Sigmoid colon (tissue), 7 donors: ENCODE results near the gene TSPO2. TPM values are rescaled to one million over a fixed set of nuclear protein-coding genes. Genes with fewer than 3 reads are reported as not detected.

Experiments
- DNase-seq: peaks from one replicate; pipeline ENCODE4 v3.0.0-alpha.2; 2019
- H3K27ac ChIP-seq, 4 donors: fragments of 200-600 bp; sonication (generic); one replicate each; pipeline ENCODE4 v1.5.1; 2016 to 2019; ENCODE audit warnings: mild to moderate bottlenecking in 1 of 4
- H3K27me3 ChIP-seq, 3 donors: fragments of 200-600 bp; sonication (generic); one replicate each; pipeline ENCODE4 v1.5.1; 2019; ENCODE audit warnings: mild to moderate bottlenecking in 1 of 3
- H3K36me3 ChIP-seq, 4 donors: fragments of 200-600 bp; sonication (generic); one replicate each; pipeline ENCODE4 v1.5.1; 2016 to 2019
- H3K4me1 ChIP-seq, 4 donors: fragments of 200-600 bp; sonication (generic); one replicate each; pipeline ENCODE4 v1.5.1; 2017 to 2019
- H3K4me3 ChIP-seq, 4 donors: fragments of 200-600 bp; sonication (generic); one replicate each; pipeline ENCODE4 v1.5.1; 2017 to 2019; ENCODE audit warnings: mild to moderate bottlenecking in 2 of 4, moderate library complexity in 1 of 4
- H3K9me3 ChIP-seq, 4 donors: fragments of 200-600 bp in 3 of 4; sonication (generic) in 3 of 4; one replicate each; pipeline versions ENCODE4 v1.5.1 to v1.6.1; 2013 to 2019
- CTCF ChIP-seq, 4 experiments: fragments of 450-650 bp in 3 of 4; fragments of 200-600 bp in 1 of 4; IDR thresholded peaks; one replicate each; pipeline ENCODE4 v1.5.1; 2016 to 2019; ENCODE audit warnings: antibody characterized with exemption in 4 of 4, mild to moderate bottlenecking in 3 of 4, moderate library complexity in 2 of 4
- EP300 ChIP-seq, 4 donors: sonication (generic); formaldehyde crosslinking; IDR thresholded peaks; one replicate each; pipeline ENCODE4 v1.6.1; 2017; ENCODE audit warnings: antibody characterized with exemption in 4 of 4
- POLR2A ChIP-seq, 2 donors: fragments of 450-650 bp; IDR thresholded peaks; one replicate each; pipeline ENCODE4 v1.6.1; 2016; ENCODE audit warnings: antibody characterized with exemption in 2 of 2, mild to moderate bottlenecking in 2 of 2, moderate library complexity in 2 of 2
- POLR2AphosphoS5 ChIP-seq, 4 donors: sonication (generic); formaldehyde crosslinking; IDR thresholded peaks; one replicate each; pipeline ENCODE4 v1.6.1; 2017; ENCODE audit warnings: antibody characterized with exemption in 4 of 4
- WGBS, 2 donors: extraction: QIAGEN DNeasy Blood & Tissue Kit; methylation state at CpG; one replicate each; pipeline ENCODE4 v1.1.7; 2013; 5-methylcytosine and 5-hydroxymethylcytosine counted together
- intact Hi-C: fragments of 100-400 bp; cut with DNase I; formaldehyde crosslinking; loops from one replicate; pipeline ENCODE4 v1.15.1; 2023
- polyA plus RNA-seq, 3 donors: library from polyadenylated mRNA; stranded (reverse); fragments of 200-250 nt; gene quantifications; one replicate each; pipeline ENCODE4 v1.2.3, GENCODE V29; 2013
- total RNA-seq, 4 donors: library from RNA; depleted of rRNA; stranded (reverse); fragments of >200 nt; gene quantifications; one replicate each; pipeline ENCODE4 v1.1.0, GENCODE V29; 2016
- donor health status: healthy with polysubstance abuse.
- donor health status: Bipolar disorder and iron deficiency.
- donor health status: healthy.

TSPO2 gene
- total and polyA plus RNA-seq, 7 donors, result 0.48 TPM; not detected in 6

GRCh38 chr6:41045664-41046063 lies 3.4 kb downstream of the TSPO2 start:
- Histone ChIP-seq H3K27me3 (no peaks in the 10 kb centered on the region), H3K4me1 (peaks cover 0 to 6% (median 0%) of the 10 kb centered on the region in 4 donors), H3K4me3 (no peak overlapping the region), H3K36me3 (no peaks in the 10 kb centered on the region), H3K9me3 (no peaks in the 10 kb centered on the region), H3K27ac (no peak overlapping the region)
- TF ChIP-seq POLR2A (IDR thresholded peaks at IDR 0.05) (no peak), CTCF (IDR thresholded peaks at IDR 0.05) (no peak), EP300 (IDR thresholded peaks at IDR 0.05) (no peak), POLR2AphosphoS5 (IDR thresholded peaks at IDR 0.05) (no peak)
- DNase-seq, result no peak
- intact Hi-C loops, result no loop called here
- 67 to 74% methylated on average over 5 of the region's 5 CpGs for WGBS, 2 donors

GRCh38 chr6:41046084-41046483 lies 3.8 kb downstream of the TSPO2 start:
- no peaks in the 10 kb centered on the region for H3K9me3 ChIP-seq
- 97 to 98% methylated on average over 1 of the region's 1 CpG for WGBS, 2 donors
- H3K4me1 ChIP-seq, result peaks cover 0 to 6% (median 0%) of the 10 kb centered on the region in 4 donors
- H3K27ac ChIP-seq, result no peak overlapping the region
- no peak overlapping the region for H3K4me3 ChIP-seq
- no peaks in the 10 kb centered on the region for H3K27me3 ChIP-seq
- intact Hi-C loops, result no loop called here
- no peaks in the 10 kb centered on the region for H3K36me3 ChIP-seq
- DNase-seq, result no peak
- no peak for TF ChIP-seq POLR2A (IDR thresholded peaks at IDR 0.05)

GRCh38 chr6:41047306-41047705 lies 5.0 kb downstream of the TSPO2 start:
- no peak for DNase-seq
- no peaks in the 10 kb centered on the region for H3K9me3 ChIP-seq
- no peak for TF ChIP-seq CTCF (IDR thresholded peaks at IDR 0.05)
- no peak for TF ChIP-seq POLR2AphosphoS5 (IDR thresholded peaks at IDR 0.05)
- TF ChIP-seq POLR2A (IDR thresholded peaks at IDR 0.05), result no peak
- no peak for TF ChIP-seq EP300 (IDR thresholded peaks at IDR 0.05)
- no peaks in the 10 kb centered on the region for H3K27me3 ChIP-seq
- no peak overlapping the region for H3K27ac ChIP-seq
- no peak overlapping the region for H3K4me3 ChIP-seq
- 95 to 98% methylated on average over 2 of the region's 2 CpGs for WGBS, 2 donors
- H3K4me1 ChIP-seq, result peaks cover 0 to 8% (median 0%) of the 10 kb centered on the region in 4 donors
- intact Hi-C loops, result no loop called here
- no peaks in the 10 kb centered on the region for H3K36me3 ChIP-seq

GRCh38 chr6:41047745-41048732 lies 5.8 kb downstream of the TSPO2 start:
- DNase-seq, result no peak
- H3K4me3 ChIP-seq, result no peak overlapping the region
- H3K4me1 ChIP-seq, result peaks cover 0 to 16% (median 6%) of the 10 kb centered on the region in 4 donors
- no peaks in the 10 kb centered on the region for H3K9me3 ChIP-seq
- no peak overlapping the region for H3K27ac ChIP-seq
- no peak for TF ChIP-seq POLR2A (IDR thresholded peaks at IDR 0.05)
- TF ChIP-seq CTCF (IDR thresholded peaks at IDR 0.05), result no peak
- no peaks in the 10 kb centered on the region for H3K36me3 ChIP-seq
- intact Hi-C loops, result no loop called here
- H3K27me3 ChIP-seq, result no peaks in the 10 kb centered on the region
- 79 to 86% methylated on average over 9 of the region's 9 CpGs for WGBS, 2 donors

- H3K27me3 ChIP-seq, result no peaks in the 10 kb centered on the region
- 89 to 95% methylated on average over 1 of the region's 1 CpG for WGBS, 2 donors
- DNase-seq, result no peak
- no peaks in the 10 kb centered on the region for H3K9me3 ChIP-seq
- H3K27ac ChIP-seq, result no peak overlapping the region
- no peaks in the 10 kb centered on the region for H3K36me3 ChIP-seq
- no peak overlapping the region for H3K4me3 ChIP-seq
- TF ChIP-seq POLR2A (IDR thresholded peaks at IDR 0.05), result no peak
- TF ChIP-seq CTCF (IDR thresholded peaks at IDR 0.05), result no peak
- no peak for TF ChIP-seq EP300 (IDR thresholded peaks at IDR 0.05)
- TF ChIP-seq POLR2AphosphoS5 (IDR thresholded peaks at IDR 0.05), result no peak
- intact Hi-C loops, result no loop called here
- peaks cover 0 to 24% (median 13%) of the 10 kb centered on the region in 4 donors for H3K4me1 ChIP-seq
Observed at GRCh38 chr6:41049521-41049920, 7.3 kb downstream of the TSPO2 start.
